Measurements from ENCODE around the gene IL1R1.

IL1R1 gene

GRCh38 chr2:102209474-102209873, 66.9 kb downstream of the IL1R1 start:
- no peaks in the 10 kb centered on the region for H3K36me3 Mint-ChIP-seq (ENCODE audit: low read depth)
- no peaks in the 10 kb centered on the region for H3K4me1 Mint-ChIP-seq
- peaks cover 15% of the 10 kb centered on the region for H3K9me3 Mint-ChIP-seq
- H3K27ac Mint-ChIP-seq = no peak overlapping the region
- no peak overlapping the region for H3K4me3 Mint-ChIP-seq
- no peak for ATAC-seq
- H3K27me3 Mint-ChIP-seq = no peaks in the 10 kb centered on the region
- no peak for DNase-seq

- no peaks in the 10 kb centered on the region for H3K27me3 Mint-ChIP-seq
- no peak overlapping the region for H3K27ac Mint-ChIP-seq
- no peaks in the 10 kb centered on the region for H3K4me1 Mint-ChIP-seq
- H3K9me3 Mint-ChIP-seq = peaks cover 31% of the 10 kb centered on the region
- H3K36me3 Mint-ChIP-seq (ENCODE audit: low read depth) = peaks cover 19% of the 10 kb centered on the region
- ATAC-seq = no peak
- no peak for DNase-seq
- no peak overlapping the region for H3K4me3 Mint-ChIP-seq
Observed at GRCh38 chr2:102217032-102217431, 74.5 kb downstream of the IL1R1 start.

- Mint-ChIP-seq H3K4me3 (no peak overlapping the region), H3K27ac (no peak overlapping the region), H3K9me3 (peaks cover 7% of the 10 kb centered on the region), H3K4me1 (peaks cover 47% of the 10 kb centered on the region), H3K36me3 (ENCODE audit: low read depth) (peaks cover 2% of the 10 kb centered on the region), H3K27me3 (no peaks in the 10 kb centered on the region)
- ATAC-seq (no peak), DNase-seq (no peak)
Observed at GRCh38 chr2:102224824-102225739, 82.5 kb downstream of the IL1R1 start.

DNA sequence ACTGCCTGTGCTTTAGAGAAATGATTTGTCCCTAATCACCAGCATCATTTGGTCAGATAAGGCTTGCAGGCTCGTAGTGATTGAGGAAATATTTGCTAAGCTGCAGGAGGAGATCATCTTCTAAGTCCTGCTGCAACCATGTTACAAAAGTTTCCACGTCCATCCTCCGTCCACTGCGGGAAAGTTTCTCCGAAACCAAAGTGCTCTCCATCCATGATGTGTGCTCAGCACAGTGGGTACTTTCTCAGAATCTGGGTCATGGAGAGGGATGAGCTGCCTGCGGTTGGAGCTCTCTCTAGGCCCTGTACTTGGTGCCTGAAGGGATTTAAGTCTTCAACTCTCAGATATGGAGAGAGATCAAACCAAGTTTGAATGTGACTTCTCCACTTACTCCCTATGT, 83.6 kb downstream of the IL1R1 start:
- ATAC-seq = no peak
- no peak overlapping the region for H3K4me3 Mint-ChIP-seq
- H3K27ac Mint-ChIP-seq = peak overlapping the region; percentile 43
- H3K27me3 Mint-ChIP-seq = no peaks in the 10 kb centered on the region
- H3K36me3 Mint-ChIP-seq (ENCODE audit: low read depth) = peaks cover 2% of the 10 kb centered on the region
- peaks cover 54% of the 10 kb centered on the region for H3K4me1 Mint-ChIP-seq
- no peak for DNase-seq
- peaks cover 7% of the 10 kb centered on the region for H3K9me3 Mint-ChIP-seq

DNA sequence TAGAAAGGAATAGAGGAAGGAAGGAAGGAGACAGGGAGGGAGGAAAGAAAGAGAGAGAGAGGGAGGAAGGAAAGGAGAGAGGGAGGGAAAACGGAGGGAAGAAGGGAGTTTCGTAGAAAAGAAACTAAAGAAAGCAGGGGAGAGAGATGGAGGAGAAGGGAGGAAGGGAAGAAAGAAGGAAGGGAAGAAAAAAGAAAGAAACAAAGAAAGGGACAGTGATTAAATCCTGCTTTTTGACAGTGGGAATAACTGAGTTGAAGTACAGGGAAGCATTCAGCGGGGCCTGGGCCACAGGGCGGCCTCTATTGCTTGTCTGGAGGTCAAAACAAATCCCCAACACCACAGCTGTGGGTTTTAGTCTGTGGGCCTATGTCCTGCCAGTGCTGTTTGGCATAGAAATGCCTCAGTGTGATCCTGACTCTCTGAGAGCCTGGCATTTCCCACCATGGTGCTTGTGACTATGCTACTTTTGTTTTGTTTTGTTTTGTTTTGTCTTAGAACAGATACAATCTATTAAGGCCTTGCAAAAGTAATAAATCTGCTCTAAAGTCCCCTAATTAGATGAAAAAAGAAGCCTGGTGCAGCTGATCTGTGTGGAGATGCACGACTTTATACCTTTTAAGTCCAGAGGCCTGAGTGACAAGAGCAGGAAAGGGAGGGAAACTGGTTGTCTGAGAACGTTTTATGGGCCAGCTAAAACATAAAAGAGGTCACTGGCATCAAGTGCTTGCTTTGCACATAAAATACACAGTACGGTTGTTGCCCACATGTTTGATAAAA, 84.3 kb downstream of the IL1R1 start:
- peaks cover 2% of the 10 kb centered on the region for H3K36me3 Mint-ChIP-seq (ENCODE audit: low read depth)
- DNase-seq = no peak
- no peaks in the 10 kb centered on the region for H3K27me3 Mint-ChIP-seq
- H3K9me3 Mint-ChIP-seq = peaks cover 7% of the 10 kb centered on the region
- H3K4me3 Mint-ChIP-seq = peak overlapping the region; percentile 47
- peaks cover 54% of the 10 kb centered on the region for H3K4me1 Mint-ChIP-seq
- ATAC-seq = no peak
- H3K27ac Mint-ChIP-seq = peak overlapping the region; percentile 85

DNA sequence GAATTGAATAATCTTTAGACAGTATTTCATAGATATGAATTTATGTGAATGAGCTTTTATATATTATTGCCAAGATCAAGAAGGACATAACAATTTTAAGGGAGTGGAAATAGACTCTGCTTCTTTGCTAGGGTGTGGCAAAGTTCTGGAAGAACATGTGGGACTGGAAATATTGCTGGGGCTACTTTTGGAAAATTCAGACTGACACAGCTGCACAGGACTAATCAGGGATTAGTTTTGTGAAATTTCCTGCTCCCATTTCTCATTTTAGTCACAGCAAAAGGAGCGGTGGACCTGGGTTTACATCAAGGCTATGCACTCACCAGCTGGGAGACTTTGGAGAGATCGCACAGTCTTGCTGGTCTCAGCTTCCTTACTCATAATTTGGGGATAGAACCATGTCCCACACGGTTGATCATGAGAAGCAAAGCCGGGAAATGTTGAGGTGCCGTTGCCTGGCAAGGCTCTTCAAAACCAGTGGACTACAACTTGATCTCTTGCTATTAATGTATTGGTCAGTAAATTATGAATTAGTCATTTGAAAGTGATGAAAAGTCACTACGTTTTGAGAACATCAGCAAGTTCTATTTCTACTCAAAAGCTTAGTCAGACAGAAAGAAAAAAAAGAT, 86.7 kb downstream of the IL1R1 start:
- Mint-ChIP-seq H3K36me3 (ENCODE audit: low read depth) (peaks cover 2% of the 10 kb centered on the region), H3K4me3 (no peak overlapping the region), H3K27ac (peak overlapping the region; percentile 85), H3K9me3 (peaks cover 5% of the 10 kb centered on the region), H3K4me1 (peaks cover 57% of the 10 kb centered on the region), H3K27me3 (no peaks in the 10 kb centered on the region)
- DNase-seq (no peak), ATAC-seq (no peak)
